PC-9 (cell line): Measurements from ENCODE around the gene CAPN15. TPM values are rescaled to one million over a fixed set of nuclear protein-coding genes. Genes with fewer than 3 reads are reported as not detected.

Source experiments
- BruUV-seq: library from RNA; stranded (reverse); fragments of 400-500 nt; replicated peaks from 2 replicates; lab custom pipeline; 2021; lab: Mats Ljungman, UMichigan
- CTCF ChIA-PET: fragments of 300-600 bp; sonication (Branson Sonifier 250); formaldehyde crosslinking; loops from one replicate; lab custom pipeline; 2022; ENCODE audit warnings: antibody characterized with exemption; lab: Charles Lee
- POLR2A ChIA-PET: fragments of 300-600 bp; sonication (Branson Sonifier 250); formaldehyde crosslinking; loops from one replicate; lab custom pipeline; 2022; ENCODE audit warnings: antibody characterized with exemption; ENCODE audit not compliant: unreplicated experiment; lab: Charles Lee
- DNase-seq, 2 experiments: peaks; one replicate each; pipeline versions ENCODE4 v3.0.0 to v3.0.0-alpha.2; 2015 to 2022; ENCODE audit warnings: mixed read lengths in 1 of 2
- H2AFZ ChIP-seq: fragments of 200-600 bp; sonication (generic); 2 replicates; pipeline ENCODE4 v1.8.1; 2017; ENCODE audit warnings: antibody characterized with exemption
- H3F3A ChIP-seq: fragments of 200-600 bp; sonication (generic); 2 replicates; pipeline ENCODE4 v1.8.1; 2017; ENCODE audit warnings: antibody characterized with exemption, mild to moderate bottlenecking, low read depth; ENCODE audit not compliant: insufficient read depth
- H3K27ac ChIP-seq: fragments of 200-600 bp; sonication (generic); 2 replicates; pipeline ENCODE4 v1.6.1; 2016; ENCODE audit warnings: mixed run types
- H3K27me3 ChIP-seq: fragments of 200-600 bp; sonication (generic); 2 replicates; pipeline ENCODE4 v1.6.1; 2016; ENCODE audit warnings: low read depth, mixed run types; ENCODE audit not compliant: insufficient read depth
- H3K36me3 ChIP-seq: fragments of 200-600 bp; sonication (generic); 2 replicates; pipeline ENCODE4 v1.6.1; 2016; ENCODE audit warnings: low read depth, mixed run types
- H3K4me1 ChIP-seq: fragments of 200-600 bp; sonication (generic); replicated peaks from 2 replicates; pipeline ENCODE4 v1.6.1; 2016; ENCODE audit warnings: mixed run types; ENCODE audit not compliant: insufficient read depth
- H3K4me2 ChIP-seq: fragments of 200-600 bp; sonication (generic); 2 replicates; pipeline ENCODE4 v1.6.1; 2017; ENCODE audit warnings: mixed run types
- H3K4me3 ChIP-seq: fragments of 200-600 bp; sonication (generic); 2 replicates; pipeline ENCODE4 v1.6.1; 2016; ENCODE audit warnings: mixed run types
- H3K79me2 ChIP-seq: fragments of 200-600 bp; sonication (generic); 2 replicates; pipeline ENCODE4 v1.6.1; 2017; ENCODE audit warnings: low read depth, mixed run types
- H3K9me2 ChIP-seq: fragments of 200-600 bp; sonication (generic); 2 replicates; pipeline ENCODE4 v1.8.1; 2017; ENCODE audit warnings: mild to moderate bottlenecking; ENCODE audit not compliant: insufficient read depth
- H3K9me3 ChIP-seq: fragments of 200-600 bp; sonication (generic); 2 replicates; pipeline ENCODE4 v1.8.1; 2016; ENCODE audit warnings: low read depth; ENCODE audit not compliant: insufficient read depth
- H4K20me1 ChIP-seq: fragments of 200-600 bp; sonication (generic); 2 replicates; pipeline ENCODE4 v1.8.1; 2017; ENCODE audit not compliant: insufficient read depth
- EZH2 ChIP-seq: fragments of 200-600 bp; sonication (generic); IDR thresholded peaks from 2 replicates; pipeline ENCODE4 v1.8.0; 2017; ENCODE audit warnings: antibody characterized with exemption, low read depth
- intact Hi-C: fragments of 100-400 bp; cut with micrococcal nuclease; formaldehyde crosslinking; loops from one replicate; pipeline ENCODE4 v1.10.0; 2022; ENCODE audit not compliant: unreplicated experiment
- total RNA-seq: library from RNA; stranded (reverse); gene quantifications from 2 replicates; pipeline ENCODE4 v1.2.3, GENCODE V29; 2021
- TF ChIP-seq, protein P1 (sequence below): fragments of 200-600 bp; sonication (generic); conservative IDR thresholded peaks from 2 replicates; pipeline ENCODE4 v1.6.1; 2017; ENCODE audit warnings: mixed run types, antibody characterized with exemption, mild to moderate bottlenecking, moderate library complexity

CAPN15 gene
- total RNA-seq, 1 experiment from 2014 or later: 66.8 TPM

- no peak overlapping the region for H3K4me3 ChIP-seq
- ChIA-PET CTCF (no interaction called here), POLR2A (no interaction called here)
- intact Hi-C loops: no loop called here
- no peaks in the 10 kb centered on the region; the same call in 1 of the 2 replicates for H3F3A ChIP-seq
- H3K4me1 ChIP-seq: peaks cover 11% of the 10 kb centered on the region
- no peak for DNase-seq
- H3K4me2 ChIP-seq: no peak overlapping the region
- H3K27ac ChIP-seq: no peak overlapping the region
- TF ChIP-seq EZH2: no peak
- TF ChIP-seq, protein P1, sequence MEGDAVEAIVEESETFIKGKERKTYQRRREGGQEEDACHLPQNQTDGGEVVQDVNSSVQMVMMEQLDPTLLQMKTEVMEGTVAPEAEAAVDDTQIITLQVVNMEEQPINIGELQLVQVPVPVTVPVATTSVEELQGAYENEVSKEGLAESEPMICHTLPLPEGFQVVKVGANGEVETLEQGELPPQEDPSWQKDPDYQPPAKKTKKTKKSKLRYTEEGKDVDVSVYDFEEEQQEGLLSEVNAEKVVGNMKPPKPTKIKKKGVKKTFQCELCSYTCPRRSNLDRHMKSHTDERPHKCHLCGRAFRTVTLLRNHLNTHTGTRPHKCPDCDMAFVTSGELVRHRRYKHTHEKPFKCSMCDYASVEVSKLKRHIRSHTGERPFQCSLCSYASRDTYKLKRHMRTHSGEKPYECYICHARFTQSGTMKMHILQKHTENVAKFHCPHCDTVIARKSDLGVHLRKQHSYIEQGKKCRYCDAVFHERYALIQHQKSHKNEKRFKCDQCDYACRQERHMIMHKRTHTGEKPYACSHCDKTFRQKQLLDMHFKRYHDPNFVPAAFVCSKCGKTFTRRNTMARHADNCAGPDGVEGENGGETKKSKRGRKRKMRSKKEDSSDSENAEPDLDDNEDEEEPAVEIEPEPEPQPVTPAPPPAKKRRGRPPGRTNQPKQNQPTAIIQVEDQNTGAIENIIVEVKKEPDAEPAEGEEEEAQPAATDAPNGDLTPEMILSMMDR: no peak
- H3K36me3 ChIP-seq: no peaks in the 10 kb centered on the region
- H3K9me2 ChIP-seq: no peaks in the 10 kb centered on the region
- peaks cover 17% of the 10 kb centered on the region for H3K79me2 ChIP-seq
- no peaks in the 10 kb centered on the region for H3K9me3 ChIP-seq
- peaks cover 5% of the 10 kb centered on the region; the same call in 1 of the 2 replicates for H4K20me1 ChIP-seq
- no peak overlapping the region for H2AFZ ChIP-seq
- H3K27me3 ChIP-seq: no peaks in the 10 kb centered on the region
- BruUV-seq: no TSS peak
Measured at GRCh38 chr16:572865-573650, 45.5 kb downstream of the CAPN15 start.

- Histone ChIP-seq H3K36me3 (no peaks in the 10 kb centered on the region), H3K27me3 (no peaks in the 10 kb centered on the region), H3K9me2 (no peaks in the 10 kb centered on the region), H3K9me3 (no peaks in the 10 kb centered on the region), H3K79me2 (peaks cover 17% of the 10 kb centered on the region), H3K27ac (no peak overlapping the region), H3K4me2 (no peak overlapping the region), H2AFZ (no peak overlapping the region), H4K20me1 (peaks cover 5% of the 10 kb centered on the region; the same call in 1 of the 2 replicates), H3K4me1 (peaks cover 3% of the 10 kb centered on the region), H3K4me3 (no peak overlapping the region), H3F3A (no peaks in the 10 kb centered on the region; the same call in 1 of the 2 replicates)
- TF ChIP-seq, protein P1: no peak
- TF ChIP-seq EZH2: no peak
- CTCF ChIA-PET: no interaction called here
- BruUV-seq: no TSS peak
- no peak for DNase-seq
- intact Hi-C loops: no loop called here
- POLR2A ChIA-PET: no interaction called here
Measured at GRCh38 chr16:574021-574760, 46.7 kb downstream of the CAPN15 start.

GRCh38 chr16:575354-576196 lies 48.1 kb downstream of the CAPN15 start:
- H2AFZ ChIP-seq: no peak overlapping the region
- ChIA-PET CTCF (no interaction called here), POLR2A (no interaction called here)

More at GRCh38 chr16:575354-576196, 48.1 kb downstream of the CAPN15 start:
- TF ChIP-seq, protein P1: no peak
- TF ChIP-seq EZH2: no peak
- no peaks in the 10 kb centered on the region for H3K27me3 ChIP-seq
- H3K27ac ChIP-seq: no peak overlapping the region
- H3K4me2 ChIP-seq: no peak overlapping the region
- no peaks in the 10 kb centered on the region; the same call in 1 of the 2 replicates for H3F3A ChIP-seq
- no peaks in the 10 kb centered on the region for H3K9me3 ChIP-seq
- H3K9me2 ChIP-seq: no peaks in the 10 kb centered on the region
- intact Hi-C loops: no loop called here
- no peak overlapping the region for H3K4me3 ChIP-seq
- H3K36me3 ChIP-seq: no peaks in the 10 kb centered on the region
- H3K79me2 ChIP-seq: peaks cover 11% of the 10 kb centered on the region
- DNase-seq: no peak
- BruUV-seq: no TSS peak
- peaks cover 5% of the 10 kb centered on the region; the same call in 1 of the 2 replicates for H4K20me1 ChIP-seq
- H3K4me1 ChIP-seq: no peaks in the 10 kb centered on the region
